Measurements from ENCODE around the gene CTAG1B. TPM values are rescaled to one million over a fixed set of nuclear protein-coding genes. Genes with fewer than 3 reads are reported as not detected.

CTAG1B gene
- total and polyA plus RNA-seq, 2 of the 8 experiments (the other 6 are each of a cell fraction or from before 2014, with no cell fraction given) = not detected

GRCh38 chrX:154649503-154650220 is 30.6 kb upstream of the CTAG1B start:
- WGBS, 2 experiments (ENCODE audit: extremely low coverage in 1 of 2, insufficient coverage in 1 of 2, insufficient read length in 1 of 2, insufficient replicate concordance in 2 of 2, low coverage in 1 of 2, low lambda C conversion rate in 2 of 2, missing lambda C conversion rate in 1 of 2) = 91% methylated on average over 14 of the region's 23 CpGs; no CpG with 5 or more reads in 1 of the 2 experiments
- Histone ChIP-seq H3K36me3 (ENCODE audit: control insufficient read depth in 2 of 4, insufficient read depth in 4 of 4, low read length in 3 of 4) (no peaks in the 10 kb centered on the region), H4K8ac (ENCODE audit: extremely low read depth, insufficient read depth, low read length) (no peak overlapping the region), H3K4me2 (ENCODE audit: insufficient read depth in 1 of 2, low read depth in 2 of 2, low read length in 2 of 2) (no peak overlapping the region), H3K18ac (ENCODE audit: extremely low read depth, low read length) (no peak overlapping the region), H4K91ac (replicated peaks; ENCODE audit: insufficient read length, low read length) (no peak overlapping the region), H3K4me3 (ENCODE audit: extremely low read depth in 1 of 4, insufficient read depth in 2 of 4, low read depth in 3 of 4, low read length in 4 of 4) (no peak overlapping the region), H3K23me2 (ENCODE audit: low read depth, low read length) (no peaks in the 10 kb centered on the region), H4K20me1 (replicated peaks in 1 of 2; ENCODE audit: control insufficient read depth in 1 of 2, insufficient read depth in 2 of 2, low read length in 2 of 2) (no peaks in the 10 kb centered on the region), H2AK5ac (ENCODE audit: low read depth, low read length) (no peak overlapping the region), H2BK120ac (replicated peaks; ENCODE audit: low read depth, low read length) (no peak overlapping the region), H3K14ac (ENCODE audit: insufficient read length) (no peak overlapping the region), H3K27me3 (replicated peaks in 1 of 4; ENCODE audit: control insufficient read depth in 3 of 4, extremely low read depth in 1 of 4, insufficient read depth in 3 of 4, low read length in 3 of 4) (no peaks in the 10 kb centered on the region), H2BK20ac (ENCODE audit: low read length) (no peak overlapping the region), H2AFZ (ENCODE audit: low read length) (no peak overlapping the region), H3K9ac (replicated peaks in 1 of 4; ENCODE audit: extremely low read depth in 1 of 4, low read depth in 3 of 4, low read length in 3 of 4) (no peak overlapping the region), H2BK5ac (ENCODE audit: low read depth, low read length) (no peak overlapping the region), H3K23ac (ENCODE audit: insufficient read length) (no peak overlapping the region), H3K9me3 (ENCODE audit: insufficient read depth in 2 of 2, low read depth in 1 of 2, low read length in 1 of 2) (no peaks in the 10 kb centered on the region), H4K5ac (ENCODE audit: insufficient read length, low read depth, low read length) (no peak overlapping the region), H3K4ac (replicated peaks; ENCODE audit: insufficient read length, low read depth, low read length) (no peak overlapping the region), H3K27ac (ENCODE audit: low read depth, low read length) (no peak overlapping the region), H3K79me2 (ENCODE audit: control insufficient read depth in 1 of 2, insufficient read depth in 2 of 2, low read length in 2 of 2) (no peaks in the 10 kb centered on the region), H3K79me1 (ENCODE audit: low read depth, low read length) (no peaks in the 10 kb centered on the region), H3K56ac (replicated peaks; ENCODE audit: insufficient read length, low read depth, low read length) (no peak overlapping the region), H2BK12ac (ENCODE audit: low read depth, low read length) (no peak overlapping the region), H3K4me1 (replicated peaks in 1 of 4; ENCODE audit: control insufficient read depth in 3 of 4, insufficient read depth in 4 of 4, low read length in 3 of 4) (peaks cover 0 to 4% (median 0%) of the 10 kb centered on the region in 4 experiments; a peak in 1 of 7 replicates), H2BK15ac (ENCODE audit: low read length) (no peak overlapping the region)
- DNase-seq (ENCODE audit: low read depth in 1 of 2, low spot score in 2 of 2) (no peak), FAIRE-seq (no peak)
- TF ChIP-seq SUZ12 (IDR thresholded peaks at IDR 0.05; ENCODE audit: low read length) = no peak
- CTCF ChIA-PET (ENCODE audit: partially characterized antibody) = no interaction called here
- POLR2A ChIA-PET (ENCODE audit: partially characterized antibody) = no interaction called here
